ENCODE results near the gene SHISA2.
"Not testable (repeated sequence)": the region's sequence is repeated elsewhere in the genome, so short reads cannot be mapped to it uniquely, and the experiment has no call there.

Gene SHISA2

GRCh38 chr13:26051657-26052311, at the start of gene SHISA2:
TSS of gene SHISA2 (minus strand) at chr13:26052016. CDS start at chr13:26050975, 1,041 bp downstream.
- DNase-seq (ENCODE audit: low read depth in 2 of 2): no peak

GRCh38 chr13:26095846-26096610, 44.2 kb upstream of the SHISA2 start:
- no peak for DNase-seq (ENCODE audit: low read depth in 2 of 2)

DNA sequence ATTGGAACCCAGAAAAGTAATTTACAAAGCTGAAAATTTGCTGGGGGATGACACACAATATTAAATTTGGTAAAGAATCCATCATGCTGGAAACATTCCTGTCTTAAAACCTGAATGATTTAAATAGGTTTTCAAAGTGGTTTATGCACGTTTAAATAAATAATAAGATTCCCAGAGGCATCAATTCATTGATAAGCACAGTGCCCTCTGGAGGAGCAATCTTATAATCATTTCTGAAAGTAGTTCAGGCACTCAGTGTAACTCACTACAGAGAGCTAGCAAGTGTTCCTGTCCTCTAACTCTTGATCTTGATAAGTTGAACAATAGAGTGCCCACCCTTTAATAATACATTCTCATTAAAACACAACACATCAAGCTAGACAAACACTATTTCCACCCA, 43.5 kb upstream of the SHISA2 start:
- DNase-seq (ENCODE audit: low read depth in 2 of 2): no peak

DNA sequence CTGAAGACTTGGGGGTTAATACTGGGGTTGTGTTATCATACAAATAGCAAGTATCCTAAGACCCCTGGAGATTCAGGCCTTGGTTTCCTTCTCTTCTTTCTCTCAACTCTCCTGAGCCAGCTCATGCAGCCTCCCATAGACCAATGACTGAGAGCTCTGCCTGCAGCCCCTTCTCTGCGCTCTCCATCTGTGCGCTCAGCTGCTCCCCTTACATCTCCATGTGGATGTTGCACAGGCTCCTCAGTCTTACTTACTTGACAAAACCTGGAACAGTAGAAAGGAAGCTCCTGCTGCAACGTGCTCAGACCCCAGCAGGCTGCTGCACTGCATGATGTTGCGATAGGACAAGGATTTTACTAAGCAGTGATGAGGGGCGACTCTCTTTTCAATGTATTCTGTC, 25.0 kb upstream of the SHISA2 start:
- not testable (repeated sequence) for DNase-seq (ENCODE audit: low read depth in 2 of 2)

DNA sequence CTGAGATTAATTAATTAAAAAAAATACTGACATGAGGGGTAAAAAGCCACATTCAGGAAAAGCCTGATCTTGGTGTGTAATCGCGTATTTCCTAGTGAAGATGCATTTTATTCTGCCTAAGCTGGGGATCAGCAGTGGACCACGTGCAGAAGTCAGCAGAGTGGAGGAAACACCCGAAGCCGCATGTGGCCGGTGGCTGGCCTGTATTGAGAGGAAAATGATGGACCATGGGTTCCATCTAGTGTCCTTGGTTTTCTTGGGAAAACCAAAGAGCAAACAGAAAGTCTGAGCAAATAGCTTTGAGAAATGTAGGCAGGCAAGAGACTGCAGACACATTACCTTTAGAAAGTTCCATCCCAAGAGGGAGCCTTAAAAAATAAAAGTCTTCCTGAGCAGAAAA, 23.7 kb upstream of the SHISA2 start:
- no peak for DNase-seq (ENCODE audit: low read depth in 2 of 2)

DNA sequence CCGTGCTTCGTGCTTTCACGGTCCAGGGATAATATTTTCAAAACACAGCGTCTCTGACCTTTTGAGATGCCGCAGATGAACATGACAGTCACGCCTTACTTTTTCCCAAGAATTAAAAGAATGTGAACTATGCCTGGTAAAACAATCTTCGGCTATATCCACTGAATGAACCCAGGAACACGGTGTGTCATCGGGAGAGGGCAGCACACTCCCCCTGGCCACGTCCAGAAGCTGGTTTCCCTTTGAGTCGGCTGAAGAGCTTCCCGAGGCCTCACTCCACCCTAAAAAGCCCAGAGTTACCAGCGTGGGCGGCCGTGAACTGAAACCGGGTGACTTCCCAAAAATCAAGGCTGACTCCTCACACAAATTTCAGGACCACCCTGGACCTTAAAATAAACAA, 22.9 kb upstream of the SHISA2 start:
- no peak for DNase-seq (ENCODE audit: low read depth in 2 of 2)

DNA sequence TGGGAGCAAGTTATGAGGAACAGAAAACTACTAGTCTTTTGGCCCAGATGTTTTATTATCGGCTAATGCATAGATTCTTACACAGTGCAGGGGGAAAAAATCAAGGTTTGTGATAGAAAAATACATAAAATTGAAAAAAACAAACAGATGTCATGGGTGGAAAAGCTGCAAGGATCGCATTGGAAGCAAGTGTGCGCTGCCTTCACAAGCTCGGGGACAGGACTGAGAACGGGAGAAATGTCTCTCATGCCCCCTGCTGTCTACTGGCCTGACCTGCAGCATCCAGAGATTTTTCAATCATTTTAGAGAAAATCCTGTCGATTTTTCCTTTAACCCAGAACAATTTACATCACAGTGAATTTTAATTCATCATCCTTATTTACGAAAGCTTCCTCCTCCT, 20.5 kb upstream of the SHISA2 start:
- DNase-seq (ENCODE audit: low read depth in 2 of 2): not testable (repeated sequence)

- DNase-seq (ENCODE audit: low read depth in 2 of 2): no peak
Observed at GRCh38 chr13:26071691-26072090, 19.9 kb upstream of the SHISA2 start.

DNA sequence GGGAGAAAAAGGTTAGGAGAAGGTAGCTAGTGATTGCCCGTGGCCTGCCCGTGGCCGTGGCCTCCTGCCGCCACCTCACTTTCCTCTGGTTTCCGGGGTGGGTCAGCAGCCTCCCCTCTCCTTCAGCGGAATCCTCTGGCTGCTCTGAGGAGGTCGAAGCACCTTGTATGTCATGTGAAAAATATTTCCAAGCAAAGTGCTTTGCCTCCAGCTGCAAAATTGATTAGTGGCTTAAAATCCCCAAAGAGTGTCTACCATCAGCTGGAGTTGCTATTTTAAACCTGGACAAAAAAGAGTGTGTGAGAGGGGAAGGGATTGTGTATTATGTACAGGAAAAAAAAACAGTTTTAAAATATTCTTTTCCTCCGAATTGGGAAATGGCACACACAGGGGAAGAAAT, 17.8 kb upstream of the SHISA2 start:
- DNase-seq (ENCODE audit: low read depth in 2 of 2): not testable (repeated sequence)

GRCh38 chr13:26068372-26068771, 16.6 kb upstream of the SHISA2 start:
- DNase-seq (ENCODE audit: low read depth in 2 of 2): not testable (repeated sequence)

GRCh38 chr13:26067601-26068000, 15.8 kb upstream of the SHISA2 start:
- DNase-seq (ENCODE audit: low read depth in 2 of 2): no peak

- not testable (repeated sequence) for DNase-seq (ENCODE audit: low read depth in 2 of 2)
Observed at GRCh38 chr13:26066492-26066891, 14.7 kb upstream of the SHISA2 start.

DNA sequence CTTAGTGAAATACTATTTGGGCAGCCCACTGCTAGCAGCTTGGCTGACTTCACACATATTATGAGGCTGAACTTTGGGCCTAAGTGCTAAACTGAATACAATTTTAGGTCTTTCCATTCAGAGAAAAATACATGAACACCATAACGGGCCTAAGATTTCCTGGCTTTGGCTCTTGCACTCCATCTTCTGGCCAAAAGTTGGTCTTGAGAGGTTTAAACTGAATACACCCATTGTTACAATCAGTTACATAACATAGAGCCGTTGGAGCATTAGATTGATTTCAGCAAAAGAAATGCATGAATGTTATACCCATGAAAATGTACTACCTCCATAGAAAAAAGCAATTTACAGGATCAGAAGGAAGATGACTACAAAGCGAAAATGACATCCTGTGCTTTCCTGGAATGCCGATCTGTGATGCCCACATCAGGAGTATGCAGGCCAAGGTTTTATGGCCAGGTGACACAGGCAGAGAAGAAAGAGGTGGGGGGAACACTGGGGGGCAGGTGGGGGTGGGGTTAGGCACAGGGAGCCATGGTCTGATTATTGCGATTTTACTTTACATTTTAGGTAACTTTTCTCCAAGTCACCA, 11.1 kb upstream of the SHISA2 start:
- DNase-seq (ENCODE audit: low read depth in 2 of 2): no peak

DNA sequence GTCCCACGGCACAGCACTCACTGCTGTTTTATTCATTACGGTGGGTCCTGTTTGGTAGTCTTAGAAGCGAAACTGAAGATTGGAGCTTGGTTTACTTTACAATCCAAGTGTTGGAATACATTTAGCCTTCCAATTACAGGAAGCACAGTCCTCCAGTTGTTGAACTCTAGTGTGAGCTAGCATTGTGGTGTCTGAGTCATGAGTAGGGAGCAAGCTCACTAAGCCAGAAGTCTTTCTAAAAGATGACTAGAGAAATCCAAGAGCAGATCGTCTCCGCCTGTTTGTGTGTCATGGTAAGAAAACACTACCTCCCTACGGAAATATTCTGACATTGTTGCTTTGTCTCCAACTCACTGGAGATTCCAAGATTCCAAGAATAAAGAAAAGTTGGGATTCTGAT, 10.1 kb upstream of the SHISA2 start:
- DNase-seq (ENCODE audit: low read depth in 2 of 2): no peak

DNA sequence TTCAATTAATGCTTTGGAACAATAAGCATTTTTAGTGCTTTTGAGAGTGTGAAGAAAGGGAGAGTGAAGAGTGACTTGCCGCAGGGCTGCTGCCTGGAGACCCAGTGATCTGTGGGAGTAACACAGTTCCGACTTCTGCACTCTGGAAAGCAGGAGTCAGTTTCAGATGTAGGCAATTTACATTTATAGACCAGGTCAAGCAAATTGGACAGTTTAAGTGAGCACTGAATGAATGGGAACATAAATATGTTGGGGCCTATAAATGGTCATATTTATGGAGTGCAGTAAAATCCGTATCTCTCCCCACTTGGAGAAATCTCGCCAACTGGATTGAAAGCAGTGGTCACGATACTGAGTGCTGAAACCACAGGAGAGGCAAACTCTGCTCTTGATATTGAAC, 9.4 kb upstream of the SHISA2 start:
- DNase-seq (ENCODE audit: low read depth in 2 of 2): no peak

DNA sequence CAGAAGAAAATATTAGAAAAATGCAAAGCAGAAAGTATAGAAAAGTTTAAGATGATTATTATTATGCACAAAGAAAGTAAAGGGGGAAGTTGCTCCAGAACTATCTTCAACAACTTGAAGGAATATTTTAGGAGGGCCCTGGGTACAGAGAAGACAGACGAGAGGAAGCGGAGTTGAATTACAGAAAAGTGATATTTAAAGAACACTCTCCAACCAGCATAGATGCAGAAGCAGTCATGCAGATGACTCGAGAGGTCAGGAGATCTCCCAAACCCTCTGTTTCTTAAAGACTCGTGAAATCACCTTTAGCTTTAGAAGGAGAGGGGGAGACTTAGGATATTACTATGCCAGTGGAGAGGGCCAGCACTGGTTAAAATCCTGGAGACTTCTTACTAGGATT, 8.5 kb upstream of the SHISA2 start:
- DNase-seq (ENCODE audit: low read depth in 2 of 2): no peak

- no peak for DNase-seq (ENCODE audit: low read depth in 2 of 2)
Observed at GRCh38 chr13:26058704-26059103, 6.9 kb upstream of the SHISA2 start.

GRCh38 chr13:26054896-26055295, 3.1 kb upstream of the SHISA2 start:
- DNase-seq (ENCODE audit: low read depth in 2 of 2): no peak

- no peak for DNase-seq (ENCODE audit: low read depth in 2 of 2)
Observed at GRCh38 chr13:26053418-26053980, 1.7 kb upstream of the SHISA2 start.

DNA sequence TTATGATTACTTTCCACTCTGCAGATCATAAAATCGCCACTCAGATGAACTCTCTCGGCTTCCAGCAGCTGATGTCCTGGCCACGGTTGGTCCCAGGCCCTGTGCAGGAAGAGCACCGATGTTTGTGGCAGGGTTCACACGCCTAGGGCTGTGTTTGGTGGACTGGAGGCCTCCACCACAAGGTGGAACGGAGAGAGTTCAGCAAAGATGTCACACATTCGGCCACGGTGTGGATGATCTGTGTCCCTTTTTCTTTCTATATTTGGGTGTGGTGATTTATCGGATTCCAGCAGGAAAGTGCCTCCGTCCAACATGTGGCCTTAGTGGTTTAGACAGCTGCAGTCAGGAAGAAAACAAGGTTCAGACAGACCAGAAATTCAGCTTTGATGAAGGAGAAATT, 521 bp upstream of the SHISA2 start:
- no peak for DNase-seq (ENCODE audit: low read depth in 2 of 2)

- DNase-seq (ENCODE audit: low read depth in 2 of 2): no peak
Observed at GRCh38 chr13:26051231-26051656, 572 bp downstream of the SHISA2 start.

DNA sequence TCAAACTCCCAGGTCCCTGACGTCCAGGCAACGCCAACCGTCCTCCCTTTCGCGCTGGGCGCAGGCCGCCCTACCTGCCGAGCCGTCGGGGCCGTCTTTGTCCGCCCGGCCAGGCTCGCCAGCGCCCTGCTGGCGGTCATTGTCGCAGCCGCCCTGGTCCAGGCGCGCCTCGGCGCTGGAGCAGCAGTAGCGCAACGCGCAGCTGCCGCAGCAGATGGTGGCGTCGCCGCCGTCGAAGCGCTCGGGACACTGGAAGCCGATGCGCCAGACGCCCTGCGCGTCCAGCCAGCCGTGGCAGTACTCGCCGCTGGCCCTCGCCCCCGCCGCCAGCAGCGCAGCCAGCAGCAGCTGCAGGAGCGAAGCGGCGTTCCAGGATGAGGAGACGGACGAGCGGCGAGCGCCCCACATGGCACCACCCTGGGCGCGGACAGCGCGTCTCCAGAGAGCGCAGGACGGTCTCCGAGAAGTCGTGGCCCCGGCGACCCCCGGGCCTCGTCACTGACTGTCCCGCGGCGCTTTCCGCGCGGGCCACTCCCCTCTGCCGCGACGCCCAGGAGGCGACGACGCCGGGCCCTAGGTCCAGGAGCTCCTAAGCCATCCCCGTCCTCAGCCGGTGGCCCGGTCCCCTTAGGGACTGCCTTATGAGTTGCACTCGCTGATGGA, 1.1 kb downstream of the SHISA2 start:
- no peak for DNase-seq (ENCODE audit: low read depth in 2 of 2)

All from stimulated activated CD8-positive, alpha-beta memory T cell treated with anti-CD3 and anti-CD28 coated beads, Interleukin-7, amount 100 ng/mL, for 1 hour (primary cell).